Stimulated activated CD4-positive, alpha-beta T cell treated with anti-CD3 and anti-CD28 coated beads, Interleukin-1b, Interleukin-23, amount 100 ng/mL, for 4 hours (primary cell): ENCODE results near the gene ANKRD31.
A peak's percentile ranks its signal among the peaks of the same experiment; 100 is the strongest.
"Not testable (repeated sequence)": the region's sequence is repeated elsewhere in the genome, so short reads cannot be mapped to it uniquely, and the experiment has no call there.

Source experiments
- DNase-seq, 2 donors: peaks; one replicate each; pipeline ENCODE4 v3.0.0-alpha.2; 2020; ENCODE audit warnings: low read depth in 2 of 2

ANKRD31 gene, protein sequence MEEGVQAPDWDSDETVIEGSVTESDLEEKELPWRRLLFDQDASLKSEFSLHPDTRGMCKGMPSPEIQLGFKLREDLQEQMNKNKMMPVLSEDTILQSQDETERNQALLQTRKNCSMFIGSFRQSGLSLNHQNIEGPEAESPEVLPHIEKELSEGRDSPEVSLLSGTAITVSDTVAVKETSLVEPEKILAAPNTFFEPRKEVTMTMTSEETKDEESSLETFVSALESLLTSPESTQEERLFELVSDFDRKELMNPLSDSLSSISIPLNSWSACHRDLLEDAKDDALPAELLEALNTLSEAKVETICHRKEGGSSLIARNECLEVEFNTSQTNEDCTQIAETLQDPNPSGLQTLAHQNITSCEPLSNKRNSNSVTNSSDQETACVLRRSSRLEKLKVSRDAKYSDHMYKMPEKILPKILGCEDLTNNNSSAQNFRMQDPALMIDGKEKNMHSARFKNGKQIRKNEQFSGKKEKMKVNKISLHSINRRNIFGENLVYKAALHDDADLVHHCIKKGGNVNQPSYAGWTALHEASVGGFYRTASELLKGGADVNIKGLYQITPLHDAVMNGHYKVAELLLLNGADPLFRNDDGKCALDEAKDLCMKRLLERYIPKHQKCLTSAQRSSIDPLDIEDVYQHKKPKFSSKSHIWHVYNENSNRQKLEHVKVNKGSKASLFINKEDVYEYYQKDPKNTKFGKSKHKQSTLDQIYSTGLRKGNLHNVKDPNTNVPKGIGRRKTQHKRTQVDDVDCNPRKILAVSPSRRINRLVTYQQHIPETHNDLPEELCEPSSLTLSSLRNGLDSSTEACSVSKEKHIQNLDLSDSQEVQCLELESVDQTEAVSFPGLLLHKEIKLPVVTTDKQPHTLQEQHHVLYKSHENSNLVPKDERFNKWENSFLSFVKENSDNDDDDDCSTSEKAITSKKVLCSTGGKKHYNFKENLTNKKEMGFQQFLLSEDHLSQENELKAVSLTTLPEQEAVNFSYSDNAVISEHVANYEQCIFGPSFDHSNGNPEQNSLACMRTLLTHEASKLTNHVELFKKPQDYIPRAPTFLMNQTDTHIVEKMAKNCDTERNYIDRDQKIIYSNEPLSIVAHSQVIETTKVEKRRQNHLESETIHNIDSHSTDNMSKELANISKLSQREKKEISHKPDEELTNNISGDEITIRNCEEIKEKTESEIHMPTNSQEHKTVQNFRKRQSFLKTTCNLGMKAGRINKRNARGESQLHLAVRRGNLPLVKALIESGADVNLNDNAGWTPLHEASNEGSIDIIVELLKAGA (N-terminal part only)

GRCh38 chr5:75236322-75237316 is at the start of gene ANKRD31:
ANKRD31 (minus strand) TSS chr5:75236878; CDS start chr5:75236686, 192 bp downstream.
- DNase-seq, result peak; percentile 84 to 90

DNA sequence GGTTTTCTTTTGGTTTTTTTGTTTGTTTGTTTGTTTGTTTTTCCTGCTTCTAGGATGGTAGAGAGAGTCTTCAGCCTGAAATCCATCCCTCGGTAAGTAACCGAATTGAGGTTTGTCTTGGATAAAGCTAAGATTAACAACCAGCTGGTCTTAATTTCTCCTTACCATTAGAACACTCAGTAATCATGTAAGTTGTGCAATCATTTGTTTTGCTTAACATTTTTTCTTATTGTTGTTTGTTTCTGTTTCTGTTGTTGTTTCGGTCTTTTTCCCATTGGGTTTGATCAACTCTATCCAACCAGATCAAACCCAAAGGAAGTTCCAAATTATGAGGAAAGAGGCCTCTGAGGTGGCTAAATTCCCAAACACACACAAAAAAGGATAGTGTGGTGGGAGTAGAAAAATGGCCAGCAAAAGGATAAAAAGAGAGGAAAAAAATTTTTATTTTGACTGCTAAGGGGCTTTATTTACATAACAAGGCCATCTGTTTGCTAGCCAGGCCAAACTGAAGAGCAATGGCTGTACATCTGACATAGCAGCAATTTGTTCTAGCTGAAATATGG is 49.6 kb upstream of the ANKRD31 start:
- DNase-seq, result no peak

GRCh38 chr5:75282581-75282980 is 45.9 kb upstream of the ANKRD31 start:
- DNase-seq, result no peak

GRCh38 chr5:75281716-75282465 is 45.2 kb upstream of the ANKRD31 start:
- DNase-seq, result no peak

DNA sequence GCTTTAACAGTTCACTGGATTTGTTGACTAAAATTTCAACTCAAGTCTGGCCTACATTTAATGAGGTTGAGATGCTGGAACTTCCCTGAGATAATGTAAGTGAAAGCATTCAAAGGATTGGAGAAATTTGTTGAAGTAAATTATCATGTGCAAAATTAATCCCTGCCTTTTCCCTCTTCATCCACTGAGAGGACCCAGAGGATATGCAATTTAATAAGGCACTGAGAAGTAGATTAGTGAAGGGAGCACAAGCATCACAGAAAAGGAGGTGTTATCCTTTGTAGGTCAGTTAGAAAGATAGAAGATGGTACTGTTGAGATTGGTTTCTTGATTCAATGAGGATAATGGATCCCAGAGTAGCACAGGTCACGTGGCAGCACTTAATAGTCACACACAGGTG is 42.6 kb upstream of the ANKRD31 start:
- no peak for DNase-seq

- DNase-seq, result no peak
These were observed 40.8 kb upstream of the ANKRD31 start for GRCh38 chr5:75277463-75277862.

DNA sequence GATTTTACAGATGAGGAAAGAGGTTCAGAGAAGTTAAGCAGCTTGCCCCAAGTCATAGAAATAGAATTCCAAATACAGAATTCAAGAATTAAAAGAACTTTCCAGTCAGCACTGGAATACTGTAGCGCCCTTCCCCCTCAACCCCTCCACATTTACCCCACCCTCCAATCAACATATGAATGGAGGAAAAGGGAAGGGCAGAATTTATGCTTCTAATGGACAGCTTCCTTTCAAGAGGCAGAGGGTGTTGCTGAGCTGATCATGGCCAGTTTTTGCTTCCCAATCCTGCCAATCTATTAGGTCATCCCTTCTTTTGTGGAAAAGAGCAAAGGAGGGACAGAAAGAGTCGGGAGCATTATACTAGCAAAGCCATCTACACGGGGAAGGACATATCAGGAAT is 39.1 kb upstream of the ANKRD31 start:
- no peak for DNase-seq

- no peak for DNase-seq
These were observed 38.5 kb upstream of the ANKRD31 start for GRCh38 chr5:75275147-75275546.

DNA sequence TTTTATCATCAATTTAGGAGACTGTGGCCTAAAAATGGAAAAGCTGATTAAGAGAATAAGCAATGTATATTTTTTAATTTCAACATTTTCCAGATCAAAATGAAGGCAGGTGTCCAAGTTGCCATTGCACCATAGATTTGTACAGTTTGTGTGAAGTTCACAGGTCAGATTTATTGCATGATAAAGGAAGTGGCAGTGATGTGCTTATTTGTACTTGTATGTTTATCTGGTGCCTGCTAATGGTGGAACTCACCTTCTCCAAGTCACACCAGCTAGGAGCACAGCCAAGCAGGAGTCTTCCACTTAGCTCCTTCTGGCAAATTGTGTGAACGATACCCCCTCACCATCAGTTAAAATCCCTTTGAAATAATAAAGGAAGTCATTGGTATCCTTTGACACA is 37.8 kb upstream of the ANKRD31 start:
- no peak for DNase-seq

DNA sequence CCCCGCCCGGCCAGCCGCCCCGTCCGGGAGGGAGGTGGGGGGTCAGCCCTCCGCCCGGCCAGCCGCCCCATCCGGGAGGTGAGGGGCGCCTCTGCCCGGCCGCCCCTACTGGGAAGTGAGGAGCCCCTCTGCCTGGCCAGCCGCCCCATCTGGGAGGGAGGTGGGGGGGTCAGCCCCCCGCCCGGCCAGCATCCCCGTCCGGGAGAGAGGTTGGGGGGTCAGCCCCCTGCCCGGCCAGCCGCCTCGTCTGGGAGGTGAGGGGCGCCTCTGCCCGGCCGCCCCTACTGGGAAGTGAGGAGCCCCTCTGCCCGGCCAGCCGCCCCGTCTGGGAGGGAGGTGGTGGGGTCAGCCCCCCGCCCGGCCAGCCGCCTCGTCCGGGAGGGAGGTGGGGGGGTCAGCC is 33.9 kb upstream of the ANKRD31 start:
- not testable (repeated sequence) for DNase-seq

DNA sequence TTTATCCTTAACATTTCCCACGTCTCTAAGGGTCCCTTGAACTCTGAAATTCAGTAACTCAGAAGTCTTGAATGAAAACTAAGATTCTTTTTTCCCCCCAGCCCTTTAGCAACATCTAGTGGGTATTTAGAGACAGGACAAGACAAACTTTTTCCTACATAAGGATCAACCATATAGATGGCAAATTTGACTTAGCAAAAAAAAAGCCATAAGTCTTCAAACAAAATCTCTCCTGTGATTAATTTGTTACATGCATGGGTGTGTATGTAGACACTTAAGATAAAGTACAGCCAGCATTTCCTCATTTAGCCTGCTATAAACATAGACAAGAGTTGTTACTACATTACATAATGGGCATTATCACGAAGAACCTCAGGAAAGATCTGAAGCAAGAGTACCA is 29.1 kb upstream of the ANKRD31 start:
- no peak for DNase-seq

- no peak for DNase-seq
These were observed 25.6 kb upstream of the ANKRD31 start for GRCh38 chr5:75262271-75262670.

DNA sequence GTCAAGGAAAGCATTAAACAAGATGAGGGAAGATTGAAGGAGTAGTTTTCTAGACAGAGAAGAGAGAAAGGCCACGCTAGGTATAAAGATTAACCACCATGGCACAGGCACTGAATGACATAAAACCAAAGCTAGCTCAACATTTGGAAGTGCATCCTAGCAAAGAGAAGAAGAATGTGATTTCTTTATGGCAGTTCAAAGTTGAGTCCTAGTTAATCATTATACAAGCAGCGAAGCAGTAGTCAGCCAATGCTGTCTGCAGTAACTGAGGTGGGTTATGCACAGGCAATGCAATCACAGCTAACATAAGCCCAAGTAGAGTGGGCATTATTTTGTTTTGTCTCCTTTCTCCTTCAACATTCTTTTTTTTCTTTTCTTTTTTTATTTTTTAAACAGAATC is 24.0 kb upstream of the ANKRD31 start:
- DNase-seq, result no peak

DNA sequence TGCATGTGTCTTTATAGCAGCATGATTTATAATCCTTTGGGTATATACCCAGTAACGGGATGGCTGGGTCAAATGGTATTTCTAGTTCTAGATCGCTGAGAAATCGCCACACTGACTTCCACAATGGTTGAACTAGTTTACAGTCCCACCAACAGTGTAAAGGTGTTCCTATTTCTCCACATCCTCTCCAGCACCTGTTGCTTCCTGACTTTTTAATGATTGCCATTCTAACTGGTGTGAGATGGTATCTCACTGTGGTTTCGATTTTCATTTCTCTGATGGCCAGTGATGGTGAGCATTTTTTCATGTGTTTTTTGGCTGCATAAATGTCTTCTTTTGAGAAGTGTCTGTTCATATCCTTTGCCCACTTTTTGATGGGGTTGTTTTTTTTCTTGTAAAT is 13.8 kb upstream of the ANKRD31 start:
- not testable (repeated sequence) for DNase-seq

DNA sequence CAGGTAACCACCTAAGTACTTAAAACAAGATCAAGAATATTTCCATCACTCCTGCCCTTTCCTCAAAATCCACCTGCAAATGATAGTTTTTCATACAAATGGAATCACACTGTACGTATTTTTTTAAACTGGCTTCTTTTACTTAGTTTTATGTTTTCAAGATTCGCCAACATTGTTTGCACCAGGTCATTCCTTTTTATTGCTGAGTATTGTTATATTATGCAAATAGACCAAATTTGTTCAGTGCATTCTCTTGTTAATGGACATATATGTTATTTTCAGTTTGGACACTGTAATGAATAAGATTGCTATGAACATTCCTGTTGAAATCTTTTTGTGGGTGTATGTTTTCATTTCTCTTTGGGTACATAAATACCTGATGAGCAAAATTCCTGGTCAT is 8.3 kb upstream of the ANKRD31 start:
- no peak for DNase-seq

DNA sequence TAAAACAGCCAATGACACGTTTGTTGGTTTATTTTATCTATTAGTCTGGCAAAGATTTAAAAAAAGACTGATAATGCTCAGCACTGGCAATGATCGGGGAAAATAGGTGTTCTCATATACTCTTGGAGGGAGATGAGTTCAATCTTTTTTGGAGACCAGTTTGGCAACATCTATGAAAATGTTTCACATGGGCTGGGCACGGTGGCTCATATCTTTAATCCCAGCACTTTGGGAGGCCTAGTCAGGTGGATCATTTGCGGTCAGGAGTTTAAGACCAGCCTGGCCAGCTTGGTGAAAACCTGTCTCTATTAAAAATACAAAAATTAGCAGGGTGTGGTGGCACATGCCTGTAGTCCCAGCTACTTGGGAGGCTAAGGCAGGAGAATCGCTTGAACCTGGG is 6.8 kb upstream of the ANKRD31 start:
- DNase-seq, result no peak

- no peak for DNase-seq
These were observed 6.4 kb upstream of the ANKRD31 start for GRCh38 chr5:75243100-75243499.

DNA sequence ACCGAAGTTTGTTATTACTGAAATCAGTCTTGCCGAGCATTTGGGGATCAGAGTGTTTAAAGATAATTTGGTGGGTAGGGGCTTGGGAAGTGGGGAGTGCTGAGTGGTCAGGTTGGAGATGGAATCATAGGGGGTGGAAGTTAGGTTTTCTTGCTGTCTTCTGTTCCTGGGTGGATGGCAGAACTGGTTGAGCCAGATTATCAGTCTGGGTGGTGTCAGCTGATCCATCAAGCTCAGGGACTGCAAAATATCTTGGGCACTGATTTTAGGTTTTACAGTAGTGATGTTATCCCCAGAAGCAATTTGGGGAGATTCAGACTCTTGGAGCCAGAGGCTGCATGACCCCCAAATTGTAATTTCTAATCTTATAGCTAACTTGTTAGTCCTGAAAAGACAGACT is 5.4 kb upstream of the ANKRD31 start:
- DNase-seq, result no peak

- no peak for DNase-seq
These were observed 3.0 kb upstream of the ANKRD31 start for GRCh38 chr5:75239681-75240080.

DNA sequence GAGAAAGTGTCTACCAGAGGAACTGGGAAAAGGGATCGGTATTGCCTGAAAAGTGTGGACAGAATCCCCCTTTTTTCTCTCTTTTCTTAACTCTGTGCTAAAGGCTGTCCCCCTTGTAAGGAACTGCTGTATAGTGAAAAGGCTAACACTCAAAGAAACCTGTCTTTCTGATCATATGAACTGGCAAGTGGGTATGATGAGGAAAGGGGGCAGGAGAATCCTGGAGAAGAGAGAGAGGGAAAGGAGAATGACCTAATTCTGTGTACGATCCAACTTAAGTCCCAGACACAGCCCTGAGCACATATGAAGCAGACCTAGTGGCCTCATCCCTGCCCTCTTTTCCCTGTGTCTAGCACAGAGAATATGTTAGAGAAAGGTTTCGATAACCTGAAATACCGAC is 967 bp downstream of the ANKRD31 start:
- DNase-seq, result no peak
